Trophoblast cell (in vitro differentiated cells and primary cell): ENCODE data around the gene SIRPA.
A peak's percentile ranks its signal among the peaks of the same experiment; 100 is the strongest.

Experiments used
- DNase-seq, 2 donors: peaks; one replicate each; pipeline ENCODE4 v3.0.0-alpha.2; 2016
- H2AFZ ChIP-seq: 2 replicates; pipeline ENCODE4 v1.6.1; 2013; ENCODE audit warnings: low read length, moderate library complexity, mild to moderate bottlenecking; ENCODE audit not compliant: insufficient read depth, poor library complexity
- H2AK5ac ChIP-seq: 2 replicates; pipeline ENCODE4 v1.6.1; 2013; ENCODE audit warnings: mild to moderate bottlenecking, low read length
- H2BK120ac ChIP-seq: 2 replicates; pipeline ENCODE4 v1.6.1; 2013; ENCODE audit warnings: low read length, mild to moderate bottlenecking, moderate library complexity; ENCODE audit not compliant: insufficient read depth, poor library complexity
- H2BK12ac ChIP-seq: 2 replicates; pipeline ENCODE4 v1.6.1; 2013; ENCODE audit warnings: mild to moderate bottlenecking, low read length, moderate library complexity
- H2BK5ac ChIP-seq: 2 replicates; pipeline ENCODE4 v1.6.1; 2013; ENCODE audit warnings: low read length, low read depth, moderate library complexity, mild to moderate bottlenecking; ENCODE audit not compliant: poor library complexity
- H3K14ac ChIP-seq: 2 replicates; pipeline ENCODE4 v1.6.1; 2013; ENCODE audit warnings: mild to moderate bottlenecking, low read length
- H3K18ac ChIP-seq: 2 replicates; pipeline ENCODE4 v1.6.1; 2013; ENCODE audit warnings: mild to moderate bottlenecking, low read length
- H3K23ac ChIP-seq: 2 replicates; pipeline ENCODE4 v1.6.1; 2013; ENCODE audit warnings: low read length
- H3K27ac ChIP-seq: 2 replicates; pipeline ENCODE4 v1.5.1; 2013; ENCODE audit warnings: low read depth, mild to moderate bottlenecking, inconsistent platforms, low read length, moderate library complexity
- H3K27me3 ChIP-seq: 2 replicates; pipeline ENCODE4 v1.6.1; 2013; ENCODE audit warnings: inconsistent platforms, mild to moderate bottlenecking, low read length, moderate library complexity; ENCODE audit not compliant: insufficient read depth
- H3K36me3 ChIP-seq, 2 experiments: 1 replicate in 1 of 2; 2 replicates in 1 of 2; pipeline ENCODE4 v1.6.1; 2013; ENCODE audit warnings: low read length in 2 of 2, mild to moderate bottlenecking in 2 of 2, moderate library complexity in 1 of 2; ENCODE audit not compliant: insufficient read depth in 2 of 2, control insufficient read depth in 1 of 2
- H3K4ac ChIP-seq: 2 replicates; pipeline ENCODE4 v1.6.1; 2013; ENCODE audit warnings: low read depth, mild to moderate bottlenecking, low read length, moderate library complexity
- H3K4me1 ChIP-seq, 2 experiments: 1 replicate in 1 of 2; 2 replicates in 1 of 2; pipeline ENCODE4 v1.6.1; 2013; ENCODE audit warnings: low read length in 2 of 2, mild to moderate bottlenecking in 2 of 2, moderate library complexity in 1 of 2; ENCODE audit not compliant: insufficient read depth in 2 of 2, control insufficient read depth in 1 of 2
- H3K4me2 ChIP-seq: 2 replicates; pipeline ENCODE4 v1.6.1; 2013; ENCODE audit warnings: inconsistent platforms, mild to moderate bottlenecking, low read length, moderate library complexity
- H3K4me3 ChIP-seq: 2 replicates; pipeline ENCODE4 v1.5.1; 2013; ENCODE audit warnings: mild to moderate bottlenecking, low read depth, low read length, inconsistent platforms
- H3K79me1 ChIP-seq: one replicate; pipeline ENCODE4 v1.6.1; 2013; ENCODE audit warnings: low read length
- H3K79me2 ChIP-seq: 2 replicates; pipeline ENCODE4 v1.6.1; 2013; ENCODE audit warnings: low read length, mild to moderate bottlenecking; ENCODE audit not compliant: control insufficient read depth, insufficient read depth, poor library complexity
- H3K9ac ChIP-seq: 2 replicates; pipeline ENCODE4 v1.6.1; 2013; ENCODE audit warnings: mild to moderate bottlenecking, low read length
- H3K9me3 ChIP-seq: 2 replicates; pipeline ENCODE4 v1.6.1; 2013; ENCODE audit warnings: low read depth, mild to moderate bottlenecking, control low read depth, inconsistent platforms, low read length; ENCODE audit not compliant: insufficient read depth
- H4K12ac ChIP-seq: 2 replicates; pipeline ENCODE4 v1.6.1; 2013; ENCODE audit warnings: low read depth, mild to moderate bottlenecking, low read length, moderate library complexity
- H4K8ac ChIP-seq: 2 replicates; pipeline ENCODE4 v1.6.1; 2013; ENCODE audit warnings: low read depth, mild to moderate bottlenecking, low read length, moderate library complexity
- H4K91ac ChIP-seq: one replicate; pipeline ENCODE4 v1.6.1; 2013; ENCODE audit warnings: low read depth, mild to moderate bottlenecking, low read length, moderate library complexity
- WGBS: extraction: QIAGEN DNeasy Blood & Tissue Kit; methylation state at CpG from one replicate; pipeline ENCODE4 v1.1.7; 2013; ENCODE audit warnings: missing lambda C conversion rate; ENCODE audit not compliant: insufficient read length, insufficient coverage; ENCODE audit errors: extremely low coverage; 5-methylcytosine and 5-hydroxymethylcytosine counted together

The SIRPA gene

DNA sequence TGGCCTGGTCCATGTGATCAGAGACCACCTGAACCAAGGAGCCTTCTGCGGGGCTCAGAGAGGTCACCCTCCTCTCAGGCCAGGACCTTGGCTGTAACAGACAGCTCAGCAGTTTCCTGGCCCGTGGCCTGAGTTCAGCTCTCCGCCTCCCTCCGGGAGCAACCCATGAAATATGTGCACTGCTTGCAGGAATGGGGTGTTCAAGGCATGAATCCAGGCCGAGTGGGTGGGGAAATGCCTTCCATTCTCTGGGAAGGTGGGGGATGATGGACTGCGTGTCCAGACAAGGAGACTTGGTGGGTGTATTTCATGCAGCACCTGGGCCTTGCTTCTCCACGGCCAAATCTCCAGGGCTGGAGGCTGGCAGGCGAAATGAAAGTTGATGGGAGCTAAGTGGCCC lies 46.0 kb downstream of the SIRPA start:
- Histone ChIP-seq H3K4me1 (no peaks in the 10 kb centered on the region), H4K12ac (no peak overlapping the region), H3K4me3 (no peak overlapping the region), H2AK5ac (no peak overlapping the region), H3K27me3 (no peaks in the 10 kb centered on the region), H4K91ac (no peak overlapping the region), H2BK120ac (no peak overlapping the region), H4K8ac (no peak overlapping the region), H3K79me2 (no peaks in the 10 kb centered on the region), H3K36me3 (peaks cover 5 to 6% of the 10 kb centered on the region in 2 experiments), H3K9me3 (no peaks in the 10 kb centered on the region), H3K18ac (no peak overlapping the region), H2AFZ (no peak overlapping the region), H3K79me1 (no peaks in the 10 kb centered on the region), H3K9ac (no peak overlapping the region), H2BK5ac (no peak overlapping the region), H2BK12ac (no peak overlapping the region), H3K14ac (no peak overlapping the region), H3K4ac (no peak overlapping the region), H3K23ac (no peak overlapping the region), H3K27ac (no peak overlapping the region), H3K4me2 (no peak overlapping the region)
- no CpG with 5 or more reads among the region's 8 CpGs for WGBS
- DNase-seq = no peak

- no CpG with 5 or more reads among the region's 7 CpGs for WGBS
- H3K79me2 ChIP-seq = no peaks in the 10 kb centered on the region
- H3K79me1 ChIP-seq = no peaks in the 10 kb centered on the region
- no peak overlapping the region for H2BK5ac ChIP-seq
- no peak overlapping the region for H4K91ac ChIP-seq
- DNase-seq = no peak
- H3K18ac ChIP-seq = no peak overlapping the region
- no peak overlapping the region for H4K8ac ChIP-seq
- peaks cover 5 to 6% of the 10 kb centered on the region in 2 experiments for H3K36me3 ChIP-seq
- H2AK5ac ChIP-seq = no peak overlapping the region
- no peak overlapping the region for H2BK12ac ChIP-seq
- H3K4me3 ChIP-seq = no peak overlapping the region
- no peak overlapping the region for H2BK120ac ChIP-seq
- H3K4me2 ChIP-seq = no peak overlapping the region
- H3K14ac ChIP-seq = no peak overlapping the region
- H3K23ac ChIP-seq = no peak overlapping the region
- H3K4ac ChIP-seq = no peak overlapping the region
- no peak overlapping the region for H4K12ac ChIP-seq
- H3K9ac ChIP-seq = no peak overlapping the region
- H3K4me1 ChIP-seq = peaks cover 2% of the 10 kb centered on the region in 2 experiments
- H3K27me3 ChIP-seq = no peaks in the 10 kb centered on the region
- no peaks in the 10 kb centered on the region for H3K9me3 ChIP-seq
- H3K27ac ChIP-seq = no peak overlapping the region
- no peak overlapping the region for H2AFZ ChIP-seq
Measured at GRCh38 chr20:1942061-1942460, 46.9 kb downstream of the SIRPA start.

DNA sequence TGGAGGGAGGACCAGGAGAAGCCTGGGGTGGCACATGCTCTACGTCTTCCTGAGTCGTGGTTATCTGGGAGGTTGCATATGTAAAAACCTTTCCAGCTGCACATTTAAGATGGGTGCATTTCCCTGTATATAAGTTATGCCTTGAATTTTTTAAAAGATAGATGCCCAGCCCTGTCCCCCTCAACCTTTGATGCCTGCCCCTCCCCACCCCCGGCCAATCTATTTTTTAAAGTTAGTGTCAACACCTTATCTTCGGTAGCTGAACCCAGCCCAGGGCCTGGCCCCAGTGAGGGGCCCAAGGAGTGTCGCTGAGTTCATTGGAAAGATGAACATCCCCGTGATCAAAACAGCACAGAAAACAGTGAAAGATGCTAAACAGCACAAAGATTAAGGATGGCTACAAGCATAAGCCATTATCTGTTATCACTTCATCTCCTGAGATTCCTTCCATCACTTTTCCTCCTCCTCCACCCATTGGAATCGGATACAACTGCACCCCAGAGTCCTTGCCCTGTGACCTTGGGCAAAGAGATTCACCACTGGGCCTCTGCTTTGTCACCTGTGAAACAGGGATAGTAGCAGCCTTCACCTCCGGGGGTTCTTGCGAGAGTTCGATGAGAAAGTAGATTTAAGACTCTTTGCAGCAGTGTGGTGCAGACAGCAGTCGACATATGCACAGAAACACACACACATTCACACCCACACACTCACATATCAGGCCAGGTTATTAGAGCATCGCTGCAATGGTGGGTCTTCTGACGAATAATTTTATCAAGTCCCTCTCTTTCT lies 47.5 kb downstream of the SIRPA start:
- H3K14ac ChIP-seq = no peak overlapping the region
- H3K27ac ChIP-seq = no peak overlapping the region
- no peak overlapping the region for H2AK5ac ChIP-seq
- no peak overlapping the region for H3K4me2 ChIP-seq
- no peaks in the 10 kb centered on the region for H3K79me2 ChIP-seq
- H4K12ac ChIP-seq = no peak overlapping the region
- no peak overlapping the region for H3K4ac ChIP-seq
- H2BK5ac ChIP-seq = no peak overlapping the region
- H4K8ac ChIP-seq = no peak overlapping the region
- H3K9me3 ChIP-seq = no peaks in the 10 kb centered on the region
- no CpG with 5 or more reads among the region's 13 CpGs for WGBS
- peaks cover 2 to 6% of the 10 kb centered on the region in 2 experiments for H3K4me1 ChIP-seq
- H3K9ac ChIP-seq = no peak overlapping the region
- no peak overlapping the region for H2BK120ac ChIP-seq
- H3K4me3 ChIP-seq = no peak overlapping the region
- H4K91ac ChIP-seq = no peak overlapping the region
- H3K23ac ChIP-seq = no peak overlapping the region
- no peak overlapping the region for H2BK12ac ChIP-seq
- H3K27me3 ChIP-seq = no peaks in the 10 kb centered on the region
- no peaks in the 10 kb centered on the region for H3K79me1 ChIP-seq
- H2AFZ ChIP-seq = no peak overlapping the region
- H3K18ac ChIP-seq = no peak overlapping the region
- peaks cover 0 to 4% of the 10 kb centered on the region in 2 experiments for H3K36me3 ChIP-seq
- no peak for DNase-seq

GRCh38 chr20:1943275-1944002 lies 48.2 kb downstream of the SIRPA start:
- Histone ChIP-seq H3K23ac (no peak overlapping the region), H2AFZ (no peak overlapping the region), H2AK5ac (no peak overlapping the region), H2BK5ac (no peak overlapping the region), H3K27ac (no peak overlapping the region), H2BK120ac (no peak overlapping the region), H3K4me2 (no peak overlapping the region), H3K18ac (no peak overlapping the region), H3K4me1 (peaks cover 2 to 6% of the 10 kb centered on the region in 2 experiments), H4K91ac (no peak overlapping the region), H3K14ac (no peak overlapping the region), H3K79me2 (no peaks in the 10 kb centered on the region), H4K8ac (no peak overlapping the region), H3K27me3 (no peaks in the 10 kb centered on the region), H3K4ac (no peak overlapping the region), H3K9ac (no peak overlapping the region), H3K4me3 (no peak overlapping the region), H4K12ac (no peak overlapping the region), H3K36me3 (peaks cover 0 to 3% of the 10 kb centered on the region in 2 experiments), H2BK12ac (no peak overlapping the region), H3K9me3 (no peaks in the 10 kb centered on the region), H3K79me1 (no peaks in the 10 kb centered on the region)
- no CpG with 5 or more reads among the region's 8 CpGs for whole genome bisulfite sequencing
- peak; percentile 42 to 43 for DNase-seq
